GM12872 (cell line): ENCODE measurements around the gene ITGB5.

Source experiments
- TF ChIP-seq, protein P1 (sequence below): IDR thresholded peaks from 3 replicates; pipeline ENCODE4 v1.5.1; 2011; ENCODE audit warnings: low read depth, mild to moderate bottlenecking, low read length, moderate library complexity; ENCODE audit not compliant: insufficient read depth

The ITGB5 gene

DNA sequence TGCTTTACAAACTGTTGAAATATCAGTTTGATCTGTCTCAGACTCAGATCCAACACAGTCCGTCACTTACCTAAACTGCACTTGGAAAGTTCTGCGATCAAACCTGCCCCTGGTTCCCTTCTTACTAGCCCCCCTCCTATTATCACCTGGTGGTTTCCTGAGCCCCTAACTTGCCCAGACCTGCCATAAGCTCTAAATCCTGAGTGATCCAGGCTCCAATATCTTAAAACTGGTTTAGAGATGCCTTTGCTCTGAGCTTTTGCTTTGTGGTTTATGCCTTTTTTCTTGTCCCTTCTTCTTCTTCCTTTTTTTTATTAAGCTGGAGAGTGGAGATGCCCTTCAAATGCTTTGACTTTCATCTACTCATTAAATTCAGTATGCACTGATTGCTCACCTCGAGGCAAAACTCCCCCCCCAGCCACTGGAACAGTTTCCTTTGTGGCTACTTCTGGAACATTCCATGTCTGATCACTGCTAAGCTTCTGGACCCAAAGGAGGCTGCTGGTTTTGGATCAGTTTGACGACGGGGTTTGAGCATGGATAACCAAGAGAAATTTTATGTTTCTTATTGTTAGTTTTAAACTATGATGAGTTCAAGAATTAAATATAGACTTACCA, 3.5 kb upstream of the ITGB5 start:
- TF ChIP-seq, protein P1, sequence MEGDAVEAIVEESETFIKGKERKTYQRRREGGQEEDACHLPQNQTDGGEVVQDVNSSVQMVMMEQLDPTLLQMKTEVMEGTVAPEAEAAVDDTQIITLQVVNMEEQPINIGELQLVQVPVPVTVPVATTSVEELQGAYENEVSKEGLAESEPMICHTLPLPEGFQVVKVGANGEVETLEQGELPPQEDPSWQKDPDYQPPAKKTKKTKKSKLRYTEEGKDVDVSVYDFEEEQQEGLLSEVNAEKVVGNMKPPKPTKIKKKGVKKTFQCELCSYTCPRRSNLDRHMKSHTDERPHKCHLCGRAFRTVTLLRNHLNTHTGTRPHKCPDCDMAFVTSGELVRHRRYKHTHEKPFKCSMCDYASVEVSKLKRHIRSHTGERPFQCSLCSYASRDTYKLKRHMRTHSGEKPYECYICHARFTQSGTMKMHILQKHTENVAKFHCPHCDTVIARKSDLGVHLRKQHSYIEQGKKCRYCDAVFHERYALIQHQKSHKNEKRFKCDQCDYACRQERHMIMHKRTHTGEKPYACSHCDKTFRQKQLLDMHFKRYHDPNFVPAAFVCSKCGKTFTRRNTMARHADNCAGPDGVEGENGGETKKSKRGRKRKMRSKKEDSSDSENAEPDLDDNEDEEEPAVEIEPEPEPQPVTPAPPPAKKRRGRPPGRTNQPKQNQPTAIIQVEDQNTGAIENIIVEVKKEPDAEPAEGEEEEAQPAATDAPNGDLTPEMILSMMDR: no peak

DNA sequence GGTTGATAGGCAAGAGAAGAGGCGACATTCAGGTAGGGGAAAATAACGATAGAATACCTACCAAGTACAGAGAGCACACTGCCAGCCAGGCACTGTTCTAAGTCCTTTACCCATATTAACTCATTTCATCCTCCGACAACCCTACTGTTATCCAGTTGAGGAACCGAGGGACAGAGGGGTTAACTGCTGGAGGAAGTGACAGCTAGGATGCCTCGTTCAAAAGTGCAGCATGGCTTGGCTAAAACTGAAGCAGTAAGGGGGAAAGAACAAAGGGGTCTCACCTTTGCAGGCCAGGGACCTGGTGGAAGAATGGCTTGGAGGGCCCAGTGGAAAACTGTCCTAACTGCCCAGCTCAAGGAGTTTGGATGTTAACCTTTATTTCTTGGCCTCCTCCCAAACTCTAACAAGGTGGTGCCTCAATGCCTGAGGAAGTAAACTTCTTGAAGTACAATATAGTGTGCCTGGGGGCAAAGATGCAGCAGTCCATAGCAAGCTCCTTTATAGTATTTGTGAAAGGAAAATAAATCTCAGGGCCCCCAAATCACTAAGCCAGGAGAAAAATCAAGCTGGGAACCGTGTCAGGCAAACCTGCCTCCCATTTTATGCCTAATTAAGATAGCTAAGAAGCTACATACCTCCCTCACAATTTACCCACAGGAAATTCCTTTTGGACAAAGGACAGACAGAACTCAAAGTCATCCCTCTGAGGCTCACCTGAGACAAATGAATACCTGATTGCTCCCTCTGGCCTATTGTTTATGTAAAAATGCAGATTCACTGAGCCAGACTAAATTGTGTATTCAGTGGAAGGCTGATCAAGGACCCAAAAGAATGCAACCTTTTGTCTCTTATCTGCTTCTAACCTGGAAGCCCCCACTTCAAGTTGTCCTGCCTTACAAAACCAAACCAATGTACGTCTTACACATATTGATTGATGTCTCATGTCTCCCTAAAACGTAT, 1.6 kb upstream of the ITGB5 start:
- TF ChIP-seq, protein P1: no peak

GRCh38 chr3:124887932-124888298, 750 bp upstream of the ITGB5 start:
- TF ChIP-seq, protein P1: no peak

DNA sequence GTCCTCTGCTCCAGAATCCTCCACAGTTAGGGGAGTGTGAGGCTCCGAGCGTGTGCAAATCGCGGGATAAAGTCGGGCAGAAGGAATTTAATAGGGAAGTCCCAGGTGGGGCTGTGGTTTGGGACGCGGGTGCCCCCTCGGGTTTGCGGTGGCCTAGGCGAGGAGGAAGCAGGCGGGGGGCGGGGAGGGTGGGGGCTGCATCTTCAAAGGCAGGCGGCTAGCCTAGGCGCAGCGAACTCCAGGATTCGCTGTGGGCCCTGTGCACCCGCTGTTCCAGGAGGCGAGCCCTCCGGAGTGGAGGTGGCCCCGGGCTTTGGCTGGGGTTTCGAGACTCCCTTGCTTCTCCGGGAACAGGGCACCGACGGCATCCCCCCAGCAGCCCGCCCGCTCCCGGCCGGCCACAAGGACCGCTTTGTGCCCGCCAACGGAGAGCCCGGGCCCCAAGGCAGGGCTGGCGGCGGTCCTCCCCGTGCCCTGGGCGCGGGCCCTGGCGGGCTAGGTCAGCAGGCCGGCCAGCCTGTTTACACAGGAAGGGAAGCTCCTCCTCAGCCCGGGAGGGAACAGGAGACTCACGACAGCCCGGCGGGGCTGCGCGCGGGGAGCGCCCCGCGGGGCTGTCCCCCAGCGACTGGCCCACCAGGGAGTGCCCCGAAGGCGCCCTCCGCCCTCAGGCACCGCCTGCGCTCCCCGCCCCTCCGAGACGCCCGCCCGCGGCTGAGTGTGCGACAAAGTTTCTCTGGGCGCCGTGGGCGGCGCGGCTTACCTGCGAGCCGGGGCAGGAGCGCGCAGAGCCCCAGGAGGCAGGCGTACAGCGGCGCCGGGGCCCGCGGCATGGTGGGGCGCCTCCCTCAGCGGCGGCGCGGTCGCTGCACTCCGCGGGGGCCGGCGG, 753 bp downstream of the ITGB5 start:
- TF ChIP-seq, protein P1: no peak

DNA sequence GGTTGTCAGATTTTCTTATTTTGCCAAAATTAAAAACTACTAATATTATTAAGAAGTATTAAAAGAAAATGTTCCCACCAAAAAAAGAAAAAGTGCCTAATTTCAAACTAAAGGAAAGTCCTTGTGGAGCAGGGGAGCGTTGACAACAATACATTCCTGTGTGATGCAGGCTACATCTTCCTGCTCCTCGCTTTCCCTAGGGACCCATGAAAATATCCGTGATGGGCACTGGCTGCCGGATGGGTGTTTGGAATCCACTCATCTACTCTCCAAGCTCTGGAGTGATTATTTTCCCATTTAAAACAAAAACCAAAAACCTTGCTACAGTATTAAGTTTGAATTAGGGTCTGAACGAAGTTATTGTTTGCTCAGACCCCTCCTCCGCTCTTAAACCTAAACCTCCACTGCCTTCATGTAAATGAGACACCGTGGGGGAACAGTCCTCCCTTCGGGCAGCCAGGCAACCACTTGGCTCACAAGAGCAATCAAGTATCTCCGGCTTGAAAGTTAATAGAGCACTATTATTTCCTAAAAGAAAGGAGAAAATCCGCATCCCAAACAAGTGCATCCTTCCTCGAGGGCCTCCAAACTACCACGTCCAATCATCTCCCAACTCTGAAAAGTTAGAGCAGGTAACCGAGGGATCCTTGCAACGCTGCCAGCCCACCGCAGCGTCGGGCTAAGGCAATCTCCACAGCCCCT, 1.5 kb downstream of the ITGB5 start:
- TF ChIP-seq, protein P1: no peak

GRCh38 chr3:124884474-124885101, 2.6 kb downstream of the ITGB5 start:
- TF ChIP-seq, protein P1: no peak
